ENCODE measurements around the gene MAEA. TPM values are rescaled to one million over a fixed set of nuclear protein-coding genes. Genes with fewer than 3 reads are reported as not detected.

MAEA gene
- total and polyA plus RNA-seq, 4 donors = 36.3 to 71.8 (median 53.6) TPM

DNA sequence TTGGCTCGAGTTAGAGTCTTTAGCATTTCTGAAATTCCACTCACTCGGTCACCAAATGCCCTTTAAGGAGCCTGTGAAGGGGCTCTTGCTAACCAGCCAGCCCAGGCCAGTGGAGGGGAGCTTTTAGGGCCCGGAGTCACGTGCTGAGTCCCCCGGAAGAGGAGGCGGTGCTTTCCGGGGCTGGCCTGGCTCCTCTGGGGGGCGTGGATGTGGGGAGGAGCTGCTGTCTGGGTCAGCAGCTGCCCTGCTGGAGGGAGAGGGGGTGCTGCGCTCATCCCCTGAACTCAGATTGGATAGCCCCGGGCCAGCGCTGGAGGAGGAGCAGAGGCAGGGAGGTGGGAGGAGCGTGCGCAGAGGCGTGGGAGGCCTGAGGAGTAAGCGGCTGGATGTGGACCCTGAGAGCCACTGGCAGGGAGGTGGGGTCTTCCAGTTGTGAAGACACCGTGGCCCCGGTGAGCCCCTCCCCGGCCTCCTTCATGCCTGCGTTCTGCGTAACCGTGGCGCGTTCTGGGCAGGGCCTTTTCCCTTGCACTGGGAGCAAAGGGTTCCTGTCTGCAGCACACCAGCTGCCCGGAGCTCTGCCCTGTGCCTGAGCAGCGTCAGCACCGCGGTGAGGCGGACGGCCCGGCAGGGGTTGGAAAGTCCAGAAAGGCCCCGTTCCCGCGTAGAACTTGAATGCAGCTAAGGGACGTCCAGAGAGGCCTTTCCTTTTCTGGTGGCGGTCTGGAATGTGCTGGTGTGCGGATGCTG, 19.7 kb downstream of the MAEA start:
- 4% methylated on average over 34 of the region's 36 CpGs for WGBS (ENCODE audit: insufficient coverage)
- Histone ChIP-seq H3K36me3 (ENCODE audit: control insufficient read depth, insufficient read depth, low read length) (peaks cover 60% of the 10 kb centered on the region), H3K27ac (ENCODE audit: low read depth, low read length) (peak overlapping the region; percentile 85), H3K9me3 (ENCODE audit: control insufficient read depth, insufficient read depth, low read length) (peaks cover 2% of the 10 kb centered on the region), H3K27me3 (ENCODE audit: control insufficient read depth, insufficient read depth, low read length) (no peaks in the 10 kb centered on the region), H3K4me3 (ENCODE audit: low read depth, low read length) (peak overlapping the region; percentile 54), H3K4me1 (ENCODE audit: control insufficient read depth, insufficient read depth, low read length) (peaks cover 20% of the 10 kb centered on the region)
- DNase-seq (ENCODE audit: low read depth in 4 of 6, low spot score in 6 of 6) = peak; percentile 46 to 94 (median 75)

DNA sequence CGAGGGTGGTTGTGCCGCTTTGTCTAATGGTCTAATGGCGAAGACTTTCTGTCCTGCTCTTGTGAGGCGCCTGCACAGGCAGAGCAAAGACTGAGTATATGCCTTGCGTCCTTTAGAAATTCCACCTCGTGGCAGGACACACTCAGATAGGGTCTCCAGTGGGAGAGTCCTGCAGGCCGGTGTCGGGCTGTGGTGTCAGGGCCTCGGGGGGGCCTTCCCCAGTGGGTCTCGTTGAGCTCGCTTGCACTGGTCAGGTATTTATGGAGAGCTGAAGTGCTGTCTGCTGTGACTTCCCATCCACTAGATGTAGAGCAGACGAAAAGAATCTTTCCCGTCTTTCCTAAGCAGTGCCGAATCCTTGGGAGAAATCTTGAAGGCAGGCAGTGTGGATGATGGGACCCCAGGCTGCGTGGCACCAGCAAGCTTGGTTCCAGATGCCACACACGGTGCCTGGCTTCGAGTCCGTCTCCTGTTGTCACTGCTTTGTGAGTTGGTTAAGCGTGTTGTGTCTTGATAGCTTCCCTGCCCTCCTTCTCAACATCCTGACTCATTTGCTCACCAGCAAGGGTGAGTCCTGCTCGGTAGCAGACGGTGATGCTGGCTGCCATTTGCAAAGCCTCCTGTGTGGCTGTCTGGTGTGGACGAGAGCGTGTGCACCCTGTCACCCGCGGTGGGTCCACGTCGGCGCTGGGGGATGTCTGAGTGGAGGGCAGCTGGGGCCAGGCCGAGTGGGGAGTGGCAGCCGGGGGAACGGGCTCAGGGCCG, 20.5 kb downstream of the MAEA start:
- WGBS (ENCODE audit: insufficient coverage) = 88% methylated on average over 32 of the region's 32 CpGs
- Histone ChIP-seq H3K36me3 (ENCODE audit: control insufficient read depth, insufficient read depth, low read length) (peaks cover 65% of the 10 kb centered on the region), H3K4me3 (ENCODE audit: low read depth, low read length) (peak overlapping the region; percentile 54), H3K27ac (ENCODE audit: low read depth, low read length) (peak overlapping the region; percentile 85), H3K4me1 (ENCODE audit: control insufficient read depth, insufficient read depth, low read length) (peaks cover 20% of the 10 kb centered on the region), H3K27me3 (ENCODE audit: control insufficient read depth, insufficient read depth, low read length) (no peaks in the 10 kb centered on the region), H3K9me3 (ENCODE audit: control insufficient read depth, insufficient read depth, low read length) (peaks cover 2% of the 10 kb centered on the region)
- DNase-seq (ENCODE audit: low read depth in 4 of 6, low spot score in 6 of 6) = no peak

DNA sequence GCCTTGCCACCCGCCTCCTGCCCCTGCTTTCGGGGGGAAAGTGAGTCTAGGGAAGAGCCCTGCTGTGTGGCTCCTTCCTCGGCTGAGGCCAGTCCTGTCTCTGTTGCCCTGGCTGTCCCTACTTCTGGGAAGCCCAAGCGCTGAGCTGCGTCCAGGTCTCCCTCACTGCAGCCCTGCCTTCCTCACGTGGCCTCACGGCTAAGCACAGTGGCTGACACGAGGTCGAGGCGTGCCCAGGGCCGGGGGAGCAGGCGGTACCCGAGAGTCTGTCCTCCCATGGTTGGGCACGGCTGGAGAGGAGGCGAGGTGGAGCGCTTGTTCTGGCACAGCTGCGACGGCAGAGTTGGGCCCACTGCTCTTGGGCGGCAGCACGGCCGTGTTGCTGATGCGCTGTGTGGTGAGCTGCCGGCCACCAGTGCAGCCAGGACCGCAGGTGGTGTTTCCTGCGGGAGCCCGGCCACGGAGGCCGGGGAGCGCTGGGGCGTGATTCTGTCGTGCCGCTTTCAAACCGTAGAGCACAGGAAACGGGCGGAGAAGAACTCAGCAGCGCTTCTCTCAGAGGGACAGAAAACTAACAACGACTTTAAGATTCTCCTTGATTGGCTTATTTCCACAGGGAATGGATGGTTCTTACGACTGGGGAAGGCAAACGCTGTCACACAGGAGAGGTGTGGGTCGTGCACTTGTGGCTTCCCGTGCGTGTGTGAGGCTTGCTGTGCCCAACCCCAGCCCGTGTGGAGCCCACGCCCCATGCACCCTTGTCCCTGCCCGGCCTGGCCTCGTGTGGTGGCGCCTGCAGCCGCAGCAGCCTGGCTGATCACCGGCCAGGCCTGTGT, 21.3 kb downstream of the MAEA start:
- H3K4me3 ChIP-seq (ENCODE audit: low read depth, low read length) = no peak overlapping the region

DNA sequence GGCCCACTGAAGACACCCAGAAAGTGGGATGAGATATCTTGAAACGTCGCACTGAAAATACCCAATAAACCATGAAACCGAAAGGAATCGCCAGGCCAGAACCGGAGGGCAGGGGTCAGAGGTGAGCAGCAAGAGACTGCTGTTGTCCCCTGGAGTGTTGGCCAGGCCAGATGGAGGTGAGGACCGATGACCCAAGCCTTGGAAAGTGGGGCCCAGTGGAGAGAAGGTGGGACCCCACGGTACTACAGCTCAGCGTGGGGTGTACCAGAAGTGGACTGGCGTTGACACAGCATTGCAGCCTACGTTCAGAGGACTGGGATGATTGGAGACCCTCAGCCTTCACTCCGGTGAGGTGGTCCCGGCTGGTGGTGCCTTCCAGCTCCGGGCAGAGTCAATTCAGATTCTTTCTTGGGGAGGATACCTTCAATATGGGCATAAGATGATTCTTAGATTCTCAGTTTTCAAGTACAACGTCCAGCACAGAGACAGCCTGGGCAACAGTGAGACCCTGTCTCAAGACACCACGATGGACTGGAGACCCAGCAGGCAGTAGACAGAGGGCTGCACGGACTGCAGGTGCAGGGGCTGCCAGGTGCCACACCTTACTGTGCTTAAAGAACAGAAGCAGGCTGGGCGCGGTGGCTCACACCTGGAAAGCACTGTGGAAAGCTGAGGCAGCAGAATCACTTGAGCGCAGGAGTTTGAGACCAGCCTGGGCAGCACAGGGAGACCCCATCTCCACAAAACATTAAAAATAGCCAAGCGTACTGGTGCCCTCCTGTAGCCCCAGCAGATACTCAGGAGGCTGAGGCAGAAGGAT, 23.3 kb downstream of the MAEA start:
- Histone ChIP-seq H3K27ac (ENCODE audit: low read depth, low read length) (no peak overlapping the region), H3K9me3 (ENCODE audit: control insufficient read depth, insufficient read depth, low read length) (peaks cover 2% of the 10 kb centered on the region), H3K27me3 (ENCODE audit: control insufficient read depth, insufficient read depth, low read length) (no peaks in the 10 kb centered on the region), H3K4me3 (ENCODE audit: low read depth, low read length) (no peak overlapping the region), H3K4me1 (ENCODE audit: control insufficient read depth, insufficient read depth, low read length) (peaks cover 20% of the 10 kb centered on the region), H3K36me3 (ENCODE audit: control insufficient read depth, insufficient read depth, low read length) (peaks cover 80% of the 10 kb centered on the region)
- no peak for DNase-seq (ENCODE audit: low read depth in 4 of 6, low spot score in 6 of 6)
- 97% methylated on average over 20 of the region's 20 CpGs for WGBS (ENCODE audit: insufficient coverage)

More for the DNA sequence above, 21.3 kb downstream of the MAEA start:
- Histone ChIP-seq H3K27ac (ENCODE audit: low read depth, low read length) (no peak overlapping the region), H3K4me1 (ENCODE audit: control insufficient read depth, insufficient read depth, low read length) (peaks cover 20% of the 10 kb centered on the region), H3K27me3 (ENCODE audit: control insufficient read depth, insufficient read depth, low read length) (no peaks in the 10 kb centered on the region), H3K9me3 (ENCODE audit: control insufficient read depth, insufficient read depth, low read length) (peaks cover 2% of the 10 kb centered on the region), H3K36me3 (ENCODE audit: control insufficient read depth, insufficient read depth, low read length) (peaks cover 66% of the 10 kb centered on the region)
- WGBS (ENCODE audit: insufficient coverage) = 93% methylated on average over 49 of the region's 49 CpGs
- no peak for DNase-seq (ENCODE audit: low read depth in 4 of 6, low spot score in 6 of 6)

DNA sequence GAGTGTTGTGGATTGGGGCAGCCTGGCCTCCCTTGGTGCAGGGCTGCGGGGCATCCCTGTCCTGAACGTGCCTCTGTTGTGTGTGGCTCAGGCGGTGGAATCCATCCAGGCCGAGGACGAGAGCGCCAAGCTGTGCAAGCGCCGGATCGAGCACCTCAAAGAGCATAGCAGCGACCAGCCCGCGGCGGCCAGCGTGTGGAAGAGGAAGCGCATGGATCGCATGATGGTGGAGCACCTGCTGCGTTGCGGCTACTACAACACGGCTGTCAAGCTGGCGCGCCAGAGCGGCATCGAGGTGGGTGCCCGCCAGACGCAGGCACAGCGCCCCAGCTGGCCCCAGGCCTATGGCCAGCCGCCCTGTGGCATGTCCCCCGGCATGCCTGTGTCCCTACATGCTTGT, 25.6 kb downstream of the MAEA start:
- Histone ChIP-seq H3K27me3 (ENCODE audit: control insufficient read depth, insufficient read depth, low read length) (no peaks in the 10 kb centered on the region), H3K36me3 (ENCODE audit: control insufficient read depth, insufficient read depth, low read length) (peaks cover 92% of the 10 kb centered on the region), H3K9me3 (ENCODE audit: control insufficient read depth, insufficient read depth, low read length) (peaks cover 4% of the 10 kb centered on the region), H3K4me3 (ENCODE audit: low read depth, low read length) (no peak overlapping the region), H3K27ac (ENCODE audit: low read depth, low read length) (no peak overlapping the region), H3K4me1 (ENCODE audit: control insufficient read depth, insufficient read depth, low read length) (peaks cover 4% of the 10 kb centered on the region)
- no peak for DNase-seq (ENCODE audit: low read depth in 4 of 6, low spot score in 6 of 6)
- 95% methylated on average over 27 of the region's 28 CpGs for WGBS (ENCODE audit: insufficient coverage)

DNA sequence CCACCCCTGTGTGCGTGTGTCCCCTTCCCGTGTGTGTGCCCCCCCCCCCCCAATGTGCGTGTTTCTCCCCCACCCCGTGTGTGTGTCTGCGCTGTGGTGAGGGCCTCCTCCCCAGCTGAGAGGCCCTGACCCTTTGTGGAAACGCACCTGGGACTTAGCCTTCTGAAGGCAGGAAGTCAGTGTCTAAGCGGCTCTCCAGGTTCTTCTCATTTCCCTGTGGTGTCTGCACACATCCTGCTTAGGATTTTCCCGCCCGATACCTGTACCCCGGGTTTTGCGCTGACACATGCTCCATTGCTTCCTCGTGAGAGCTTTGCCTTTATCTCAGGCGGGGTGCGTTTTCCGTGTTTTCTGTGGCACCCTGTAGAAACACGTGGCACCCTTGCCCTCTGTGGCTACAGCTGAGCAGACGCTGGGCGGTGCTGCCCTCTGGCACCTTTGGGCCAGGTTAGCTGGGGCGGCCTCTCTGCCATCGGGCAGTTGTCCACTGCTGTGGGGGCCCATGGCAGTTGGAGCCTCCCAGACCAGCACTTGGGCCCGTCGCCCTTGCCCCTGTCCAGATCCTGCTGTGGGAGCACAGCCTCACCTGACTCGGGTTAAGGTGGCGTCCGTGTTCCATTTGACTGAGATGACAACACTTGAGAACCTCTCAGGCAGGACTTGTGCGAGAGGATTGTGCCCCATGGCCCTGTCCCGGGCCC, 26.3 kb downstream of the MAEA start:
- no peaks in the 10 kb centered on the region for H3K27me3 ChIP-seq (ENCODE audit: control insufficient read depth, insufficient read depth, low read length)
- H3K27ac ChIP-seq (ENCODE audit: low read depth, low read length) = no peak overlapping the region
- no peak for DNase-seq (ENCODE audit: low read depth in 4 of 6, low spot score in 6 of 6)
- 96% methylated on average over 23 of the region's 27 CpGs for WGBS (ENCODE audit: insufficient coverage)
- no peaks in the 10 kb centered on the region for H3K4me1 ChIP-seq (ENCODE audit: control insufficient read depth, insufficient read depth, low read length)
- no peak overlapping the region for H3K4me3 ChIP-seq (ENCODE audit: low read depth, low read length)
- H3K36me3 ChIP-seq (ENCODE audit: control insufficient read depth, insufficient read depth, low read length) = peaks cover 85% of the 10 kb centered on the region
- peaks cover 4% of the 10 kb centered on the region for H3K9me3 ChIP-seq (ENCODE audit: control insufficient read depth, insufficient read depth, low read length)

DNA sequence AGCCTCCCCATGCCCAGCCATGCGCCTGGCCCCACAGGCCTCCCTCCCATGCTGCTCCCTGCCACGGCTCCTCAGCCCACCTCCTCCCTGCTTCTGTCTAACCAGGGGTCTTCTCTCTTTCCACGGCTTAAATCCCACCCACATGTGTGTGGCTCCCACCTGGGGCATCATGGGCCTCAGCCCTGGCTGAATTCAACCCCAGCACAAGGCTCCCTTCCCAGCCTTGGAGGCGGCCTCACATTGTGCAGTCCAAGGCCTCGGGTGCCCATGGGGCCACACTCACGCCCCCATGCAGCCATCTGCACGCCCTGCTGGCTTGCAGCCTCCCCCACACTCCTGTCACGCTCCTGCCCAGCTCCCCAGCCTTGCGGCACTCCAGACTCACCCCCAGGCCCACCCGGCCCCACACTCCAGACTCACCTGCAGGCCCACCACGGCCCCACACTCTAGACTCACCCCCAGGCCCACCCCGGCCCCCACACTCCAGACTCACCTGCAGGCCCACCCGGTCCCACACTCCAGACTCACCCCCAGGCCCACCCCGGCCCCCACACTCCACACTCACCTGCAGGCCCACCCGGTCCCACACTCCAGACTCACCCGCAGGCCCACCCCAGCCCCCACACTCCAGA, 27.0 kb downstream of the MAEA start:
- DNase-seq (ENCODE audit: low read depth in 4 of 6, low spot score in 6 of 6) = no peak
- Histone ChIP-seq H3K9me3 (ENCODE audit: control insufficient read depth, insufficient read depth, low read length) (peaks cover 4% of the 10 kb centered on the region), H3K4me1 (ENCODE audit: control insufficient read depth, insufficient read depth, low read length) (no peaks in the 10 kb centered on the region), H3K36me3 (ENCODE audit: control insufficient read depth, insufficient read depth, low read length) (peaks cover 82% of the 10 kb centered on the region), H3K4me3 (ENCODE audit: low read depth, low read length) (no peak overlapping the region), H3K27ac (ENCODE audit: low read depth, low read length) (no peak overlapping the region), H3K27me3 (ENCODE audit: control insufficient read depth, insufficient read depth, low read length) (no peaks in the 10 kb centered on the region)
- 93% methylated on average over 10 of the region's 16 CpGs for WGBS (ENCODE audit: insufficient coverage)

DNA sequence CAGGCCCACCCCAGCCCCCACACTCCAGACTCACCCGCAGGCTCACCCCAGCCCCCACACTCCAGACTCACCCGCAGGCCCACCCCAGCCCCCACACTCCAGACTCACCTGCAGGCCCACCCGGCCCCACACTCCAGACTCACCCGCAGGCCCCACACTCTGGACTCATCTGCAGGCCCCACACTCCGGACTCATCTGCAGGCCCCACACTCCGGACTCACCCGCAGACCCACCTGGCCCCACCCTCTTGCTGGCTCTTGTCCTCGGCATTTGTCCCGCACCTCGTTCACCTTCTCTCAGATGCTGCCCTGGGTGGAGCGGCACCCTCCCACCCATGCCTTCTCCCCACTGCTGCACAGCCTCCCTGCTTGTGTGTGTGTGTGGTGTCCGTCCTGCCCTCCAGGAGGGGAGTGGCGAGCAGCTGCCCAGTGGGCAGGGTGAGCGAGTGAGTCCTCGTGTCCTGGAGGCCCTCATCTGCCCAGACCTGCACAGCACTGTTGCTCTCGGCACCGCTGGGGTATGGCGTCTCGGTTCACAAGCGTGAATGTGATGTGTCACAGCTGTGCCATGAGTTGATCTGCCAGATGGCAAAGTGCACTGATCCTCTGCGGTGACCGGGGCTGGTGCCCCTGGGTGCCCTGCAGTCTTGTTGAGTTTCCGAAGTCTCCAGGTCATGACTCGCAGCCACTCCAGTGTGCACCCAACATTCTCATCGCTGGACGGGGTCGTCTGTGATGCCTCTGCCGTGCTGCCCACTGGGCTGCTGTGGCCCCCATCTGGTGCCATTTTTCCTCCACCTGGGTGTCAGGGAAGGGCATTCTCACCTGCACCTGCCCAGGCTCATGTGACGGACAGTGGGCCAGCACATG, 27.7 kb downstream of the MAEA start:
- H3K9me3 ChIP-seq (ENCODE audit: control insufficient read depth, insufficient read depth, low read length) = peaks cover 4% of the 10 kb centered on the region
- DNase-seq (ENCODE audit: low read depth in 4 of 6, low spot score in 6 of 6) = no peak
- no peak overlapping the region for H3K27ac ChIP-seq (ENCODE audit: low read depth, low read length)
- H3K36me3 ChIP-seq (ENCODE audit: control insufficient read depth, insufficient read depth, low read length) = peaks cover 82% of the 10 kb centered on the region
- H3K4me3 ChIP-seq (ENCODE audit: low read depth, low read length) = no peak overlapping the region
- 98% methylated on average over 24 of the region's 29 CpGs for WGBS (ENCODE audit: insufficient coverage)
- no peaks in the 10 kb centered on the region for H3K27me3 ChIP-seq (ENCODE audit: control insufficient read depth, insufficient read depth, low read length)
- H3K4me1 ChIP-seq (ENCODE audit: control insufficient read depth, insufficient read depth, low read length) = no peaks in the 10 kb centered on the region

Measured in spinal cord (tissue), 10 donors.